HS-27A (cell line): Measurements from ENCODE around the gene ESAM.

Experiments
- DNase-seq: peaks from one replicate; pipeline ENCODE4 v3.0.0-alpha.2; 2012; ENCODE audit warnings: low read depth, missing footprints

ESAM gene

DNA sequence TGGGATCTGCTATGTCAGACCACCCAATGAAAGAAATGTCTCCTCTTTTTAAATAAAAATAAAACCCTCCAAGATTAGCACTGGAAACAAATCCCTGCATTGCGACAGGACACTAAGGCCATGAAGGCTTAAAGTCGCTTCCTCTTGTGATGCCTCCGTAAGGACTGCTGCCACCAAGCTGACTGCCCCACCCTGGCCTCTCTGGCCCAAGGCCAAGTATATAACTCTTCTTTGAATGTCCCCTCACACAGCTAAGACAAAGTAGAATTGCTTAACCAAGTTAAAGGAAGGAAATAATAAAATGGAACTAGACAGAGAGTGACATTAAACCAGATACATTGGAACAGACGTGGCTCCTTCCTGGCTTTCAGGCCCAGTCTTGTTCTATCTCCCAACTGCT, 29.9 kb downstream of the ESAM start:
- DNase-seq: no peak

DNA sequence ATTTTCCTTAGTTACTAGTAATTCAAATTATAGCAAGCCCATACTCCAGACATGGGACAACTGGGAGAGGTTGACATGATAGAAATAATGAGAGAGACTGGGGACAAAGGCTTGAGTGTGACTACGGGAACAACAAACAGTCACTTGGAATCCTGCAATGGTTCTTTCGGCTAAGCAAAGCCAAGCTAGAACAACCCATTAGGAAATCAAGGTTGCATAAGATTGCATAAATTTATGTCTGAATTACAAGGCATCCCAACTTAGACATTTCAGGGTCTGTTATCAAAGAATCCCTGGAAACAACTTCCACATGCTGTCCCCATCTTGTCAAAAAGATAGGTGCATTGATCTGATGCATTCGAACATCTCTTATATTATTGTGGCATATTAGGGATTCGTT, 32.5 kb downstream of the ESAM start:
- DNase-seq: no peak

DNA sequence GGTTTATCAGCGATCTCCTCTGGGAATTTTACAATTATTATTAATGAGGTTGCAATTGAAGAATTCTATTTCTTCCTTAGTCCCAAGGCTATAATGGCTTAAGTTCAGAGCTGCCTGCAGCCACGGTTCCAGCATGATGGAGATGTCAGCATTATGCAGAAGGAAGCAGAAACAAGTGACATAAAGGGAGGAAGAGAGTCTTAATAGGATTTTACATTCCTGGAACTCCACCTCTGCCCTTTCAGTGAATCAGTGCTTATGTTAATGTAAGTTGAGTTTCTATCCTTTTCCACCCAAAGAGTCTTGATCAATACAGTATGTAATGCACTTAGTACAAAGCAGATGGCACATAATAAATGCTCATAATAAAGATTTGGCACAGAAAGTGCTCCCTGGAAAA, 34.0 kb downstream of the ESAM start:
- DNase-seq: no peak

DNA sequence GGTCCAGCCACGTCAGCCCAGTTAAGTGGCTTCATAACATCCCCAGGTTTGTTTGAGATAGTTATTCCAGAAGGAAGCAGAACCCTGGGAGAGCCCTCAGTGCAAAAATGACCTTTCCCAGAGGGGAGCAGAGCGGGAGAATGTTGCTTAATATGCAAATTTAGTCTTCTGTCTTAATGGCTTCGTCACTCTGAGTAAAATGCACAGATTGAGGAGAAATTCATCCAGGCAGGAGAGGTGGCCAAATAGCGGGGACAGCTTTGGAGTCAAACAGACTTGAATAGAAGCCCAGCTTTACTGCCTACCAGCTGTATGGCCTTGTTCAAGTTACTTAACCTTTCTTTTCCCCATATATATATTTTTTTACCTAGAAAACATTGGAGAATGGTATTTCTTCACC, 34.6 kb downstream of the ESAM start:
- no peak for DNase-seq

DNA sequence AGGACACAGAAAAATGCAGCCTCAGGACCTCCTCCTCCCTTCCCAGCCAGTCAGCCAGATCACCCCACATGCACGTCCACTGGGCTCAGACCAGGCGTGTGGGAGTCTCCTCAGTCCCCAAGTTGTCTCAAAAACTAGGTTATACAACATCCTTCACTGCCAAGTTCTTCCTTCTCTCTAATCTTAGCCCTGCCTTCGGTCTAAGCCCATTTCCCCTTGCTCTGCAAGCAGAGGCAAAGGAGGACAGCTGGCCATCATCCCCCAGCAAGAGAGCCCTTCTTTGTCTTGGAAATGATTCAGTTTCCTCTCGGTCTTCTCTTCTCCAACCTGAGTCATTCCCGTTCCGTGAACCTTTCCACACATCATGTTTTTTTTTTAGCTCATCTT, 36.4 kb downstream of the ESAM start:
- DNase-seq: no peak

- DNase-seq: no peak
Observed at GRCh38 chr11:124724979-124725718, 36.9 kb downstream of the ESAM start.

DNA sequence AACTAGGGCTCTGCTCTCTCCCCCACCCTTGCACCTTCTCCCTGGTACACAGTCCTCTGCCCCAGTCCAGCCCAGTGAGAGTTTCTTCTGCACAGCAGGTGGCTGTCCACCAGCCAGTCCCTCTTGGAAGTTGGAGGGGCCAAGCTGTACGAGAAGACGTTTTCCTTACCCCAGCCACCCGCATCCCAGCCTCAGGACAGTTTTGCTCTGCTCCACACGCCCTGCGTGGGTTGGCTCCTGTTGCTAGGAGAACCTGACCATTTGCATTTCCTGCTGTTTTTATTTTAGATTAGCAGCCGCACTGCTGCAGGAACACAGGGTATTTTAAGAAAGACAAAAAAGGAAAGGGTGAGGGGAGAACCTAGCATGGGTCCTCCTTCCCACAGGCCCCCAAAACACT, 39.9 kb downstream of the ESAM start:
- no peak for DNase-seq

DNA sequence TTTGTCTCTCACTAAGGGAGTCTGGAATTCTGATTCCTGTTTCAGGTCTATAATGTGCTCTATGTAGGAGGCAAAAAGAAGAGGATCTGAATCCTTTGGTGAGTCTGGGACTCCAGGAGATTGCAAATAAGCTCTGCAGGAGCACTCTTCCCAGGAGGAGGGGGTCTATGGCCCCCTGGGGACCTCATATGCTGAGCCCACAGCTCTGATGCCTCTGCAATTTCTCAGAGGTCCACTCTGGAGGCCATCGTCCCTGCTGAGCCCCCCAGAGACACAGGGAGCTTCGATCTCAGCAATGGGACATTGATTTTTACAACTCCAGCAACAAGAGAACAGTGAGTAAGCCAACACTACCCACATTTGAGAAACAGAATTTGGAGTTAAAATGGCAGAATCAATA, 42.6 kb downstream of the ESAM start:
- no peak for DNase-seq

GRCh38 chr11:124718801-124719200, 43.3 kb downstream of the ESAM start:
- no peak for DNase-seq

GRCh38 chr11:124717786-124718651, 44.1 kb downstream of the ESAM start:
- no peak for DNase-seq

DNA sequence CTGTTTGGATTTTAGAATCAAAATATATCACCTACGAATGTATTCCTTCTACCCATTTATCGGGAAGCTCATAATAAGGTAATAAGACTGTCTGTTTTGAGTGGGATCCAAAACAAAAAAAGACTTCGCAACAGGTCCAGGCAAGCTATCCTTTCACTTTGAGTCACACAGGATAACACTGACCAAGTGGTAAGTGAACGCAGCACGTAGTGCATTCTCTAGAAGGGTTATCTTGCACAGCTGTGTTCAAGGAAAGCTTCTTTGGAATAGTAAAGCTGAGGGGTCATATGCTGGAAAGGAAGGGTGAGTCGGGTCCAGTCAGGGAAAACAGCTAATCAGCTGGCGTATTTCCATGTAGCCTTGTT, 44.7 kb downstream of the ESAM start:
- DNase-seq: no peak

DNA sequence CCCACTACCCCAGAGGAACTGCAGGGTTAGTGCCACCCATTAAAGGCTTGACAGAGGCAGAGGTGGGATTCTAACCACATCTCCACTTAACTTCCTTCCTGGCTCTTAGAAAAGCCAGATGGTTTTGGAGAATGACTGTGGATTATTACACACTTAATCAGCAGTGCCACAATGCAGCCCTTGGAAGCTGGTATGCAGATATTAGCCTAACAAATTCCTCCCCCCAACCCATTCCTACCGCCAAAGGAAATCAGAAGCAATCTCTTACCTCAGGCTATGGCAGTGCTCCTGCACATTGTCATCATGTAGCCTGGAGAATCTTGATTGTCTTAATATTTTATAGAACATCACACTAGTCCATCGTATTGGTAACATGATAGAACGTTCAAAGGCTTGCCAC, 45.5 kb downstream of the ESAM start:
- DNase-seq: no peak

DNA sequence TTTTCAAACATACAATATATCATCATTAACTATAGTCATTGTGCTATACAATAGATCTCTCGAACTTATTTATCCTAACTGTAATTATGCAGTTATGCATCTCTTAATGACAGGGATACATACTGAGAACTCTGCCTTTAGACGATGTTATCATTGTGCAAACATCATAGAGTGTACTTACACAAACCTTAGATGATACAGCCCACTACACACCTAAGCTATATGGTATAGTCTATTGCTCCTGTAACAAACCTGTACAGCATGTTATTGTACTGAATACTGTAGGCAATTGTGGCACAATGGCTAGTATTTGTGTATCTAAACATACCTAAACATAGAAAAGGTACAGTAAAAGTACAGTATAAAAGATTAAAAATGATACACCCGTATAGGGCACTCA, 49.7 kb downstream of the ESAM start:
- DNase-seq: no peak

DNA sequence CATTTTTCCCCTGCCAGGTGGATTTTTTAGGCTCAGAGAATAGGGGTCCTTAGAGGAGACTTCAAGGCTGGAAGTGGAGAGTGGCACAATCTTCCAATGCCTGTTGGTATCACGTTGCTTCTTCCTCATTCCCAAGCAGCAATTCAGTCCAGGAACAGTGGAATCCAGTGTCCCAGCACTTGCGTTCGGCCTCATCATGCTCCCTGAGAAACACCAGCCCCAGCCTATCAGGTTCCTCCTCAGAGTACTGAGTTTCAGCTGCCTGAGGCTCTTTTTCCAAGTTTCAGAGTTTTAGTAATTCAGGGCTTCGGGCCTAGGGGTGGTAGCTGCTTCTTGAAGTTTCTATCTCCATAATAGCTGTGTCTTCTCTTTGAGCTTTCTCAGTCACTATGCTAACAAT, 54.3 kb downstream of the ESAM start:
- no peak for DNase-seq
